CD4-positive, alpha-beta T cell treated with Interleukin-2 at 100 ng/mL for 4 hours (primary cell): Measurements from ENCODE around the gene PERM1.
"Not testable (repeated sequence)": the region's sequence is repeated elsewhere in the genome, so short reads cannot be mapped to it uniquely, and the experiment has no call there.

ENCODE experiments used
- DNase-seq: peaks from one replicate; pipeline ENCODE4 v3.0.0-alpha.2; 2020; ENCODE audit warnings: low spot score

PERM1 gene

DNA sequence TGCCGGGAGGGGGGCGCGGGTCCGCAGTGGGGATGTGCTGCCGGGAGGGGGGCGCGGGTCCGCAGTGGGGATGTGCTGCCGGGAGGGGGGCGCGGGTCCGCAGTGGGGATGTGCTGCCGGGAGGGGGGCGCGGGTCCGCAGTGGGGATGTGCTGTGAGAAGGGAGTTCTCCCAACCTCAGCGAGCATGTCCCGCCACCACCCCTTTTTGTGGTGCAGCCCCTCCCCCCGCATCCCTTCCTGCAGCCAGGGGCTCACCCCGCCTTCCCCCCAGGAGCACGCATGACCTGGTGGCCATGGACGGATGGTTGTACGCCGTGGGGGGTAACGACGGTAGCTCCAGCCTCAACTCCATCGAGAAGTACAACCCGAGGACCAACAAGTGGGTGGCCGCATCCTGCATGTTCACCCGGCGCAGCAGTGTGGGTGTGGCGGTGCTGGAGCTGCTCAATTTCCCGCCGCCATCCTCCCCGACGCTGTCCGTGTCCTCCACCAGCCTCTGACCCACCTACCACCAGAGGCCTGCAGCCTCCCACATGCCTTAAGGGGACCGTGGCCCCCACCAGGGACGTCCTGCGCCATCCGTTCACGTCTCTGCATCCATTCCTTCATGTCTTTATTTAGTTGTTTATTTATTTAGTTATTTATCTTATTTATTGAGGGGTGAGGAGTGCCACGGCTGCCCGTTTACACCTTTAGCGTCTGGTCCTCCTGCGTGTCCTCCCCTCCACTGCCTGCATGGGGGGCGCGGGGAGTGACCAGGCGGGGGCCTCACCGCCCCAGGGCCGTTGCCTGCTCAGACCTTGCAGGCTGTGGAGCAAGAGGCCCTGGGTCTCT, 17.0 kb downstream of the PERM1 start:
- DNase-seq: no peak

DNA sequence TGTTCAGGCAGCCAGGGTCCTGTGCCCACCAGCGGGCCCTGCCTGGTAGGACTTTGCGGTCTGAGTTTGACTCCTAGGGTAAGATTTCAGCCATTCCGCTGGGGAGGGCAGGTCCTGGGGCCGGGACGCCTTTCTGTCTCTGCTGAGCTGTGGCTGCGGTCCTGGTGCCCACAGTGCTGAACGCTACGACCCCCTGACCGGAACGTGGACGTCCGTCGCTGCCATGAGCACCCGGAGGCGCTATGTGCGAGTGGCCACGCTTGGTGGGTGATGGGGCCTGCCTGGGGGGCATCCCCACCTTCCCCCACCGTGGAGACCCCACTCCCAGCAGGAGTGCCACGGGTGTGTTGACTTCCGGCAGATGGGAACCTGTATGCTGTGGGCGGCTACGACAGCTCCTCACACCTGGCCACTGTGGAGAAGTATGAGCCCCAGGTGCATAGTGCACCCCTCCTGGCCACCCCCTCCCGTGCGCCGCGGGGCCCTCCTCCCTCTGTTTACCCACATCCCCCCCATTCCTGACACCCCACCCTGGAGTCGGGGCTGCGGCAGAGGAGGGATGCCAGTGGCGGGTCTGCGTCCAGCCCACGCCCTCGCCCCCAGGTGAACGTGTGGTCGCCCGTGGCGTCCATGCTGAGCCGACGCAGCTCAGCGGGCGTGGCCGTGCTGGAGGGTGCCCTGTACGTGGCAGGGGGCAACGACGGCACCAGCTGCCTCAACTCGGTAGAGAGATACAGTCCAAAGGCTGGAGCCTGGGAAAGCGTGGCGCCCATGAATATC, 18.0 kb downstream of the PERM1 start:
- DNase-seq: no peak

DNA sequence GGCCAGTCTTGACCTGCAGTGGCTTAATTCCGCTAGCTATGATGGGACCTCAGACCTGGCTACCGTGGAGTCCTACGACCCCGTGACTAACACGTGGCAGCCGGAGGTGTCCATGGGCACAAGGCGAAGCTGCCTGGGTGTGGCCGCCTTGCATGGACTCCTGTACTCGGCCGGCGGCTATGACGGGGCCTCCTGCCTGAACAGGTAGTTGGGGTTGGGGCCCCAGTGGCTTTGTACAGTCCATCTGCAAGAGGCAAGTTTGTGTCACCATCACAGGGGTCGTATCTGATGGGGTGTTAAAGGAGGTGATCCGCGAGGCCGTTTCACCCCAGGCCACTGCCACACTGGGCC, 18.6 kb downstream of the PERM1 start:
- DNase-seq: no peak

DNA sequence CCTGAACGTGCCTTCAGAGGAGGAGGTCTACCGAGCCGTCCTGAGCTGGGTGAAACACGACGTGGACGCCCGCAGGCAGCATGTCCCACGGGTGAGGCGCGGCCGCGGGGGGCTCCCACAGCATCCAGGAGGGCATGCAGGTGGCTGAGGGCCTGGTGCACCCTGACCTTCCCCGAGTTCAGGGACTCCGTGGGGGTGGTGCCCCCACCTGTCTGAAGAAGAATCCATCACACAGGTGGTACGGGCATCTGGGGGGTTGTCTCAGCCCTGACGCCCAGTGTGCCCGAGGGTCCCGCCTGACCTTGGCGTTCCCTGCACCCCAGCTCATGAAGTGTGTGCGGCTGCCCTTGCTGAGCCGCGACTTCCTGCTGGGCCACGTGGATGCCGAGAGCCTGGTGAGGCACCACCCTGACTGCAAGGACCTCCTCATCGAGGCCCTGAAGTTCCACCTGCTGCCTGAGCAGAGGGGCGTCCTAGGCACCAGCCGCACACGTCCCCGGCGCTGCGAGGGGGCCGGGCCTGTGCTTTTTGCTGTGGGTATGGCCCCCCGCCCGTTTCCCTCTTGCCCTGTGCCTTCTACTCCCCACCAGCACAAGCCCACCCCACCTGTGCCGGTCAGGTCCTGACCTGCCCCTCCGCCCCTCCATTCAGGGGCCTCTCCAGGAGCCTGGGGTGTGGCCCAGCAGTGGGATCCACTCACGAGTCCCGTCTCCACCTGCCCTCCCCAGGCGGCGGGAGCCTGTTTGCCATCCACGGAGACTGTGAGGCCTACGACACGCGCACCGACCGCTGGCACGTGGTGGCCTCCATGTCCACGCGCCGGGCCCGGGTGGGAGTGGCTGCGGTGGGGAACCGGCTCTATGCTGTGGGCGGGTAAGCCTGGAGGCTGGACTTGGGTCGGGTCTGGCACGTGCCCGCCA, 19.3 kb downstream of the PERM1 start:
- DNase-seq: no peak

DNA sequence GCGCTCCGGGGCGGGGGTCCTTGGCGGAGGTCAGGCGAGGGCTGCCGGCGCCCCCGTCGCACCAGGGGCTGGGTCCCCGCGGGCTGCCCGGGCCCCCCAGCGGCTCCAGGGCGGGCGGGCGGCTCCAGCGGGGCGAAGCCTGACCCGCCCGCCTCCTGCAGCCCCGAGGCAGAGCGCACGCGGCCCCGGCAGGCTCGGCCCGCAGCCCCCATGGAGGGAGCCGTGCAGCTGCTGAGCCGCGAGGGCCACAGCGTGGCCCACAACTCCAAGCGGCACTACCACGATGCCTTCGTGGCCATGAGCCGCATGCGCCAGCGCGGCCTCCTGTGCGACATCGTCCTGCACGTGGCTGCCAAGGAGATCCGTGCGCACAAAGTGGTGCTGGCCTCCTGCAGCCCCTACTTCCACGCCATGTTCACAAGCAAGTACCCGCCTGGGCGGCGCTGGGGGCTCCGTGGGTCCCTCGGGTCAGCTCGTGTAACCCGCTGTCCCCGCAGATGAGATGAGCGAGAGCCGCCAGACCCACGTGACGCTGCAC, 20.7 kb downstream of the PERM1 start:
- no peak for DNase-seq

DNA sequence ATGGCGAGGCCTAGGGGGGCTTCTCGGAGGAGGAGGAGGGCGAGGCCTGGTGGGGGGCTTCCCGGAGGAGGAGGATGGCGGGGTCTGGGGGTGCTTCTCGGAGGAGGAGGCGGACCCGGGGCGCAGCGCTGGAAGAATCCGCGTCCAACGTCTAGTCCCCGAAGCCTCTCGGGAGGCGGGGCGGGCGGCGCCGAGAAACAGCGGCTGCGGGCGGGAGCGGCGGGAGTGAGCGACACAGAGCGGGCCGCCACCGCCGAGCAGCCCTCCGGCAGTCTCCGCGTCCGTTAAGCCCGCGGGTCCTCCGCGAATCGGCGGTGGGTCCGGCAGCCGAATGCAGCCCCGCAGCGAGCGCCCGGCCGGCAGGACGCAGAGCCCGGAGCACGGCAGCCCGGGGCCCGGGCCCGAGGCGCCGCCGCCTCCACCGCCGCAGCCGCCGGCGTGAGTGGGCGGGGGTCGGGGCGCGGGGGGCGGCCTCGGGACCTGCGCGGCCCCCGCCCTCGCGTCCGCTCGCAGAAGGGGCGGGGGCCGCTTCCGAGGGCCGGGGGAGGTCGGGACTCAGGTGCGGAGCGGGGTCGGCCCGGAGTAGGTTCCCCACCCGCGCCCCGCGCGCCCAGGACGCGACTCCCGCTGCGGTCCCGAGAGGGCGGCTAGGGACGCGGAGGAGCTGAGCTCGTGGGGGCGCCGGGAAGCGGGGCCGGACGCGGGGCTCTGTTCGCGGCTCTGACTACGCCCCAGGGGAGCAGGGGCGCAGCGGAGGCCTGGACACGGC, 21.3 kb downstream of the PERM1 start, which contains the start of gene KLHL17:
Gene KLHL17, plus strand, starts transcription at position 222 of the 769 bp plus-strand sequence. Its CDS starts 110 bp downstream, at position 332.
- peak; percentile 81 for DNase-seq

DNA sequence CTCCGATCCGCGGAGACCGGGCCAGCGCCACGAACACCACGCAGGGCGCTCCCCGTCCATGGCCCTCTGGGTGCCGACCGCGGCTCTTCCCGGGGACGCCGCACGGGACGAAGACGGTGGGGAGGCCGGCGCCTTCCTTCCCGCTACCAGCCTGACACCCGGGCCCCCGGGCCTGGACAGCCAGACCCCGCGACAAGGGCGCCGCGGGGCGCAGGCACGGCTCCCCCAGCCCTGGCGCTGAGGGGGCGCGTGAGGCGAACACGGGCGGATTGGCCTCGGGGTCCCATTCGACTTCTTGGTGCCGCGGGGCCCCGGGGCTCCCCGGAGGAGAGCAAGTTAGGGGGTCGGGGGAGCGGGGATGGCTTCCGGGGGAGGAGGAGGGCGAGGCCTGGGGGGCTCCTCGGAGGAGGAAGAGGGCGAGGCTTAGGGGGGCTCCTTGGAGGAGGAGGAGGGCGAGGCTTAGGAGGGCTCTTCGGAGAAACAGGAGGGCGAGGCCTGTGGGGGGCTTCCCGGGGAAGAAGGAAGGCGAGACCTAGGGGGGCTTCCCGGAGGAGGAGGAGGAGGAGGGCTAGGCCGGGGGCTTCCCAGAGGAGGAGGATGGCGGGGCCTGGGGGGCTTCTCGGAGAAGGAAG, 22.0 kb downstream of the PERM1 start:
- DNase-seq: no peak

DNA sequence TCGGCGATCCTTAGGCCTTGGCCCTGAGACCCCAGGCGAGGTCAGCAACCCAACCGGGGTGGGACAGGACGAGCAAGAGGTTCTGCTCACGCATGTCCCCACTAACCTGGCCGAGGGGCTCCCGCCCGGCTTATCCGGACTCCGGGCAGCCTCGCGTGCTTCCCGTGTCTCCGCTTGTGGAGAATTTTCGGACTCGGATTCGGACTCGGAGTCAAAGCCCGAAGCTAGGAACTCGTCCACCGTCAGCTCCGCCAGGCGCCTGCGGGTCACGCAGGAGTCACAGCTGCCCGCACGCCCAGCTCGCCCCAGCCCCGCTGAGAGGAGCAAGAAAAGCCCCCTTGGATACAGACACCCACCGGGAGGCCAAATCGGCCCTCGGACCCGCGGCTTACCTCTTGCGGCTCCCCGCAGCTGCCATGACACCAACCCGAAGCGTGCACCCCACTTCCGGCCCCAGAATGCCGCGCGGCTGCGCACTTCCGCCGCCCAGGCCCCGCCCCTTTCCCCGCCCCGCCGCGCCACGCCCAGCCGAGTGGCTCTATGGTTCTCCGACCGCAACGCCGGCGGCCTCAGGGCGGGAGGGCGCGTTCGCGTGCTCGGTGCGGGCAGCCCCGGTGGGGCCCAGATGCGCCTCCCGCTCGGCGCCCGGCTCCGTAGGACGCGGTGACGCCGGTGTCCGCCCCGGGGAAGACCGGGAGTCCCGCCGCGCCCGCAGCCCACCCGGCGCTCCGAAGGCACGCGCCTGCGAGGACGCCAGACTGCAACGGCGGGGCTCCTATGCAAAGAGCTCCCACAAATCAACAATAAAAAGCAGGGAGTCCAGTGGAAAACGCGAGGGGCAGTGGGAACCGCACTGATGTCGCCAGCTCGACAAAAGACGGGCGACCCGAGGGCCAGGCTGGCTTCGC, 22.8 kb downstream of the PERM1 start, which contains the start of gene NOC2L:
Gene NOC2L, minus strand, starts transcription at position 434 of the 908 bp plus-strand sequence. Its CDS starts 16 bp downstream, at position 418.
- DNase-seq: peak; percentile 97

DNA sequence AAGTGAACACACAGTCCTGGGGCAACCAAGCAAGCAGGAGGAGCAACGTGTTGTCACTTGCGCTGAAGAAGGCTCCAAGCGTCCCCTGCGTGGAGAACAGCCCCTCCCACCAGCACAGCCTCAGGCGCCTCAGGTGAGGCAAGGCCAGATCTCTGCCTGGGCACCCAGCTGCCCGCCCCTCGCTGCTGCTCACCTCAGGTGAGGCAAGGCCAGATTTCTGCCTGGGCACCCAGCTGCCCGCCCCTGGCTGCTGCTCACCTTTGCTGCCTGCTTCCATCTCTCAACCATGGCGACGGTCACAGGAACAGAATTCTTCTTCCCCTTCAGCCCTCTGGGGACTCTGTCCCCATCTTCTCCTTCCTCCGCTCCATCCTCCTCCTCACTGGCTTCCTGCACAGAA, 25.3 kb downstream of the PERM1 start:
- no peak for DNase-seq

DNA sequence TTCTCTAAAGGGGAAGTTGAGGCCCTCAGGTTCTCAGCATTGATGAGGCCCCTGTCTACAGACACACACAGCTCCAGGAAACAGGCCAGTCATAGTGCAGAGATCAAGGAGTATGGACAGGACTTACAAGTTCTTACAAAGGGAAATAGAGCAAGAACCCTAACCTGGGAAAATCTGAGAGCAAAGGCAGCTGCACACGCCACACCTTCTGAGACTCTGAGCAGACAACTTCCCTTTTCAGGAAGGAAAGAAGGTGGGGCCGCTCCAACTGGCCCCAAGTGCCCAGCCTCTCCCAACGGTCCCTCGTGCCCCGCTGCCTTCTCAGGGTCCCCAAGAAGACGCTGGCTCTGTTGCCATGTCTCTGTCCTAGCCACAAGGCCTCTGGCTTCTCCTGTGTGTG, 26.4 kb downstream of the PERM1 start:
- no peak for DNase-seq

DNA sequence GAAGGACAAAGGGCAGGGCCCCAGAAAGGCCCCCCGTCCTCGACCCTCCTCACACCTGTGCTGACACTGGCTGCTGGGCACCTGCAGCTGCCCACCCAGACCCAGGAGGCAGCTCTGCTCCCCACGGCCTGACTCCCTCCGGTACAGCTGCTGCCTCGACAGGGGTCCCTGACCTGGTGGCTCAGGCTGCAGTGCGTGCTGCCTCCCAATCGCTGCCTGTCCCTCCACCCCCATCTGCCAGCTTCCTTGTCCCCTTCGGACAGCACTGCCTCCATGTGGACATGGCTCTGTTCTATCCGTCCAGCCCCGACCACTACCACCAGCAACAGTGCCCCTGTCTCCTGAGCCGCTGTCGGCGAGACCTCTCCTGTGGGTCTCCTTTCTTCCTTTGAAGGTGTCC, 27.0 kb downstream of the PERM1 start:
- no peak for DNase-seq

DNA sequence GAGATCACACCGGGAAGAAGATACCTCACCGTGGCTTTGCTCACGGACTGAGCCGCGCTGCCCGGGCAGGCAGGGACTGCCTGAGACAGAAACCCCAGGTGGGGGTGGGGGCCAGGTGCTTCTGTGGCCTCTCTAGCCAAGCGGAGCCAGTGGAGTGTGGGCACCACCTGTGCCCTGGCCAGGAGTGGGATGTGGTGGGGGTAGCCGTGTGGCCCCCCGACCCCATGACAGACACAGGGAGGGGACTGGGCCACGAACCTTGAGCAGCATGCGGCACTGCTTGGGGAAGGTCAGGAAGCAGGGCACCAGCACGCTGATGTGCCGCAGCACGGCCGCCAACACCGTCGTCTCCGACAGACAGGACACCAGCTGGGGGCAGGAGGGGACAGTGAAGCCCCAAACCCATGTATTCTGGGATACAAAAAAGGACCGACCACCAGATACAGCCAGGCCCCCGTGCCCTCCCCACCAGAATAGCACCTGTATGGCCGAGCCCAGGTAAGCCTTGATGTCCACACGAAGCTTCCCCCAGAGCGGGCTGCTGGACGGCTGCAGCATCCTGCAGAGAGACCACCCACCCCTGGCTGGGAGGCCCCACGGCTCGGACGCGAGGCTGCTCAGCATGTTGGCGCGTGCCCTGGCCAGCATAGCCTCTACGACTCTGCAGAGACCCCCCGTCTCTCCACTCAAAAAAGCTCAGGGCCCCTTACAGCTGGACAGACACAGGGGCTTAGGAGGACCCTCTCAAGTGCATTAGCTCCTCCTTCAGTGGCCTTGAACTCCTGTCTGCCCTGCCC, 28.2 kb downstream of the PERM1 start:
- no peak for DNase-seq

DNA sequence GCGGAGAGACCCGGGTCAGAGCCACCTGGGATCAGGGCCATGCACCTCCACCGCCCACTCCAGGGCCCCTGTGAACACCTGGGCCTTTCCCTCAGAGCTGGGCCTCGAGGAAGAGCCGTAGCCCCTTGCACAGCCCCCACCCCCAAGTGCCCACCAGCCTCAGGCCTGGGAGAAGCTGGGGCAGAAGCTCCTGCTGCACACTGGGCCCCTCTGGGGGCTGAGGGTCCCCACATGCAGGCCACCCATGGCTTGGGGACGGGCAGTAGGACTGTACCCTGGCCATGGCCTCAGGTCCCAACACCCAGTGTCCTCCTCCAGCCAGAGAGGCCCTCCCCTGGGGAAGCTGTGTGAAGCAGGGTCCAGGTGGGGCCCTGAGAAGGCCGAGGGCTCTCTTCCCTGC, 29.3 kb downstream of the PERM1 start:
- no peak for DNase-seq

DNA sequence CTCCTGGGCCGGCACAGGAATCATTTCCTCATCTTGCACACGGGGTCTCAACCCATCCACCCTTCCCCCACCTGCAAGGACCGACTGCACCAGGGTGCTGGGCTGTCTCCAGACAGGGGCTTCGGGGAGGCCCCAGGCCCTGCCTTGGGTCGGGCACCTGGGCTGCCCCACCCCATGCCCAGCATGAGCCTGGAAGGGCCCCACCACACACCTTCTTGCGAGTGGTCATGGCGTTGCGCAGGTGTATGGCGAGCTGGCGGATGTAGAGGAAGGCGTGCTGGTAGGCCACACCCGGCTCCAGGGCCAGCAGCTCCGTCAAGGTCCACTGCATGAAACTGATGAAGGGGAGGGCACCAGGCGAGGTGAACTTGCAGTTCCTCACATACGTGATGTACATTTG, 29.7 kb downstream of the PERM1 start:
- DNase-seq: no peak

DNA sequence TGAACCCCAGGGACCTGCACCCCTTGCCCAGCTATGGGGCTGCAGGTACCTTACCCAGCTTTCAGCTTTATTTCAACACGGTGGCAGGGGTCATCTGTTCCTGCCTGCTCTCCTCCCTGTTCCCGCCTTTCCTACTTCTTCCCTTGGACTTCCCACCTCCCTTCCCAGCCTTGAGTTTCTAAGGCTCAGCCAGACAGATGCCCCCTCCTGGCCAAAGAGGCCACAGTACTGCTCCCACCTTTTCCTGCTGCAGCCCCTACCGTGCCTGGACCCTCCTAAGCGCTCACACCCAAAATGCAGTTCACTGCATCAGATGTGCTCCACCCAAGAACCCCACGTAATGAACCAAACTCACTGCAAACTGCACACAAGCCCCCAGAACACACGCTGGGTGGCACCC, 30.5 kb downstream of the PERM1 start:
- no peak for DNase-seq

DNA sequence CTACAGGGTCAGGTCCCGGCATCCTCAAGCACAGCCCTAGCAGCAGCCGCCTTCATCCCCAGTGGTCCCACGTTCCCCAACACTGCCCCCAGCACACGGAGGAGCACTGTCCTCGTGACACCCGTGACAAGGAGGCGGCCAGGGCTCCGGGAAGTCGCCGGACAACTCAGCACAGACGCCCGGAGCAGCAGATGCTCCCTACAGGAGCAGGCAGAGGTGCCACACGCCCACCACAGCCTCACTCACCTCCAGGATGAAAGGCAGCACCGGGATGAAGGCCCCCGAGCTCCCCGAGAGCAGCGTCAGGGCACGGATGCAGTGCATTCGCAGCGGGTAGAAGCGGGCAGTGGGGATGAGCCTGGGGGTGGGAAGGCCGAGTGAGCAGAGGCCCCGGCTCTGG, 31.0 kb downstream of the PERM1 start:
- no peak for DNase-seq

DNA sequence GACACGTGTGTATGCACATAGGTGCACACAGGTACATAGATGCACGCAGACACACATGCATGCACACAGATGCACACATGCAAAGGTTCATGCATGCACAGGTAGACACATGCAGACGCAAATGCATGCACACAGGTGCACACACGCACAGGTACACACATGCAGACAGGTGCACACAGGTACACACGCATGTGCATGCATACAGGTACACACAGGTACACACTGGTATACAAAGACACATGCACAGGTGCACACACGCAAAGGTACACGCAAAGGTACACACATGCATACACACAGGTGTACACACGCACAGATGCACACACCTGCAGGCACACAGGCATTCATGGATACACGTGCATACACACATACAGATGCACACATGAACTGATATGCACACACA, 31.6 kb downstream of the PERM1 start:
- DNase-seq: no peak

DNA sequence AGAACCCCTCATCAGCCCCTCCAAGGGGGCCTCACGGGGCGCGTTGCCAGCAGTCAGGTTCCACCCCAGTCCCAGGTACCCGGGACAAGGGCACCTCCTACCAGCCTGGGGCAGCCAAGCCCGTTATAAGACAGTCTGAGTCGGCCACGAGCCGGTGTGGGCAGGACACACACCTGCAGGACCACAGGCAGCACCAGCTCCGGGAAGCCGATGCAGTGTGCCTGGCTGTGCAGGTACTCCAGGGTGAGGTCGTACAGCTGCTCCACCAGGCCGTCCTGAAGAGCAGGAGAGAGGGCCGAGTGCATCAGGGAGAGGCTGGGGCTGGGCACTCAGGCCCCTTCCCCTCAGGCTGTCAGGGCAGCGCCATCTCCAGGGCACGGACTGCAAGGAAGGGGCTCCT, 33.9 kb downstream of the PERM1 start:
- DNase-seq: no peak

DNA sequence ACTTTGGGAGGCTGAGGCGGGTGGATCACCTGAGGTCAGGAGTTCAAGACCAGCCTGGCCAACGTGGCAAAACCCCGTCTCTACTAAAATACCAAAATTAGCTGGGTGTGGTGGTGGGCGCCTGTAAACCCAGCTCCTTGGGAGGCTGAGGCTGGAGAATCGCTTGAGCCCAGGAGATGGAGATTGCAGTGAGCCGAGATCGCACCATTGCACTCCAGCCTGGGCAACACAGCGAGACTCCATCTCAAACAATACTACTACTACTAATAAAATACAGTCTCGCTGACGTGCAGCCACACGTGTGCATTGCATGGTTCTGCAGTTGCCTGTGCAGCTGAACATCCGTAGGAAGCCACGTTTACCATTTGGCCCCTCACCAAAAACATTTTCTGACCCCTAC, 35.1 kb downstream of the PERM1 start:
- not testable (repeated sequence) for DNase-seq
